ENCODE results near the gene COLEC12.
"Not testable (repeated sequence)": the region's sequence is repeated elsewhere in the genome, so short reads cannot be mapped to it uniquely, and the experiment has no call there.

The COLEC12 gene

DNA sequence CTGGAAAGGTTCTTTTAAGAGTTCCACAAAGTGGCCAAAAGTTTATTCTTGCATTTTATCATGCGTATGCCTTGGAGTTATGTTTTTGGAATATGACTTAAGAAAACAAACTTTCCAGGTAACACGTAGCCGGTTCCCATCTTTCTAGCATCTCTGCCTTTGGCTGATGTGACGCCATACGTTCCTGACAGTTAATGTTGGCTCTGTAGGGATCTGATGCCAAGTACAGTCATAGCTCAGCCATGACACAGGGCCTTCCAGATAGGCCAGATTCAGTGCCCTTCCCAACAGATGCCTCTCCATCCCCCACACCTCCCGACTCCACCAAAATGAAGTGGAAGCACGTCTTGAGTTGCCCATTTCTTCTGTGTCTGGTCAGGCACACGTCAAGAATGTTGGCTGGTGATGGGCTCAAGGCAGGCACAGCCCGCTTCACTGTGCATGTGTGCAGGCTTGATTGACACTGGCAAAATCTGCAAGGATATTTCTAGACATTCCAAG, 181.7 kb downstream of the COLEC12 start:
- no peak for DNase-seq (ENCODE audit: low spot score)

DNA sequence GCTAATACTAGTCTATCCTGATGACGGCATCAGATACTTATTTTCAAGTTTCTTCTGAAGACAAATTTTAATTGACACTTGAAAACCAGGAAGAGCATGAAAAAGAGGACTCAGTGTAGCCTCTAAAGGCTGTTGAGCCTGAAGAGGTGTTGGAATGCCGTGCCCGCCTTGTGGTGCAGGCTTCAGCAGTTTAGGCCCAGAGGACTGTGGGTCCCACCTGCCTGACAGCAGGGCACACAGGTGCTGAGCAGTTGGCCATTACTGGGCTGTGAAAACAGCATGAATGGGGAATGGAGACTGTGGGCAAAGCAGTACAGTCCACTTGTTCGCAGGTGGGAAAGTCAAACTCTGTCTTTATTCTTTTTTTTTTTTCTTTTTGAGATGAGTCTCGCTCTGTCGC, 182.9 kb downstream of the COLEC12 start:
- no peak for DNase-seq (ENCODE audit: low spot score)

DNA sequence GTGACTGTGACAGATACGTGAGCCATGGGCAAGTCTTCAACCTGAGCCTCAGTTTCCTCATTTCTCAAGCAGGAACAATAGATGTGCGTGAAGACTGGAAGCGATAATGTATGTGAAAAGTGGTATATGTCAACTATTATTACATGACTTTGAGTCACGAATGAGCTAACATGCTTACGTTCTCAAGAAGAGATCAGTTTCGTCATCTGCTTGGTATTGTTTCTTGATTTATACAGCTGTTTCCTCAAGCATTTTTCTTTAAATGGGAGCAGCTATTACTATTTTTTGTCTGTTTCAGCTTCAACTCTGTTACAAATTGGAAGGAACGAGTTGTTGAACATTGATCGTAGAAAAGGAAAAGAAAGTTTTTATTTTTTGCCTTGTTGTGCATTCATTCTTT, 184.1 kb downstream of the COLEC12 start:
- DNase-seq (ENCODE audit: low spot score): no peak

DNA sequence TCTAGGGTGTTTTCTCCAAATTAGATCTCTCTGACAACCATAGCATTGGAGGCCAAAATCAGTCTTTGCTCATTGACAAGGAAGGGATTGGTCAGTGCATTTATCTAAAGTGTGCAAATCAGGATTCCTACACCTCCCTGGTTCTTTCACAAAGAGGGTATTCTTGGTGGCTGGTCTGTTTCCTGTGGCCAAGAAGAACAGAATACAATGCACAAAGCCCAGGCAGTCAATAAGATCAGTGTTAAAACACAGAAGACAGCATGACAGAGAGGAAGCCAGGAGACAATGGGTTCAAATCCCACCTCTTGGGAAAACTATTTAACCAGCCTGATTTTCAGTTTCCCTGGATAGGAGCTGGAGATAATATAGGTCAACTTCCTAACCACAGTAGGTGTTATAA, 186.6 kb downstream of the COLEC12 start:
- DNase-seq (ENCODE audit: low spot score): no peak

DNA sequence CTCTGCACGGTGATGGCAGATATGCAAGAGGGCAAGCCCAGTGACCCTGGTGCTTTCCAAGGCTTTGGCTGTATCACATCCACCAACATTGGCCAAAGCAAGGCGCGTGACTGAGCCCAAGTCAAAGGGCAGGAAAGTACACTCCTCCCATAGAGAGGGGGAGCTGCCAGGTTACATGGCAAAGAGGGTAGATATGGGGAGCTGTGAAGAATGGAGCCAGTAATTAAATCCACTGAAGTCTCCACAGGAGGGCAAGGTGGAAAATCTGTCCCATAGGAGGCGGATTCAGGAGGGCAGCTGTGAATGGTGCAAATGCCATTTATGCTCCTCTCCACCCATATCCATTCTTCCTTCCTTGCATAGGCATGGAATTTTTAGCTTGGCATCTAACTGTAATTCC, 188.1 kb downstream of the COLEC12 start:
- DNase-seq (ENCODE audit: low spot score): no peak

DNA sequence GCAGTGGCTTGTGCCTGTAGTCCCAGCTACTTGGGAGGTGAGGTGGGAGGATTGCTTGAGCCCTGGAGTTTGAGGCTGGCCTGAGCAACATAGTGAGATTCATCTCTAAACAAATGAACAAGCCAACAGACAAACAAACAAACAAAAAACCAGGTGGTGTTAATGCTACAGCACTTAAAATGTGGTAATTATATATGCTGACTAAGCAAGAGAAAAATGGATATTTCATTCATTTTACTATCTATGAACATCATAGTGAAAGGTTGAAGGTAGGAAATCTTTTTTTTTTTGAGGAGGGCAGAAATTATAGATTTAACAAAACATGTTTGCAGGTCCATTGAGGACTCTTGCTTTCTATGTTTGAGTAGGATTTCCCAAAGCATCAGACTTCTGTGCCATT, 190.5 kb downstream of the COLEC12 start:
- no peak for DNase-seq (ENCODE audit: low spot score)

DNA sequence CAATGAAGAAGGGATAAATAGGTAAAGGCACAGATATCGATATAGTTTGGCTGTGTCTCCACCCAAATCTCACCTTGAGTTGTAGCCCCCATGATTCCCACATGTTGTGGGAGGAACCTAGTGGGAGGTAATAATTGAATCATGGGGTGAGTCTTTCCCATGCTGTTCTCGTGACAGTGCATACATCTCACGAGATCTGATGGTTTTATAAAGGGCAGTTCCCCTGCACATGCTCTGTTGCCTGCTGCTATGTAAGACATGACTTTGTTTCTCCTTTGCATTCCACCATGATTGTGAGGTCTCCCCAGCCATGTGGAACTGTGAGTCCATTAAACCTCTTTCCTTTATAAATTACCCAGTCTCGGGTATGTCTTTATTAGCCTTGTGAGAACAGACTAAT, 192.4 kb downstream of the COLEC12 start:
- DNase-seq (ENCODE audit: low spot score): not testable (repeated sequence)

DNA sequence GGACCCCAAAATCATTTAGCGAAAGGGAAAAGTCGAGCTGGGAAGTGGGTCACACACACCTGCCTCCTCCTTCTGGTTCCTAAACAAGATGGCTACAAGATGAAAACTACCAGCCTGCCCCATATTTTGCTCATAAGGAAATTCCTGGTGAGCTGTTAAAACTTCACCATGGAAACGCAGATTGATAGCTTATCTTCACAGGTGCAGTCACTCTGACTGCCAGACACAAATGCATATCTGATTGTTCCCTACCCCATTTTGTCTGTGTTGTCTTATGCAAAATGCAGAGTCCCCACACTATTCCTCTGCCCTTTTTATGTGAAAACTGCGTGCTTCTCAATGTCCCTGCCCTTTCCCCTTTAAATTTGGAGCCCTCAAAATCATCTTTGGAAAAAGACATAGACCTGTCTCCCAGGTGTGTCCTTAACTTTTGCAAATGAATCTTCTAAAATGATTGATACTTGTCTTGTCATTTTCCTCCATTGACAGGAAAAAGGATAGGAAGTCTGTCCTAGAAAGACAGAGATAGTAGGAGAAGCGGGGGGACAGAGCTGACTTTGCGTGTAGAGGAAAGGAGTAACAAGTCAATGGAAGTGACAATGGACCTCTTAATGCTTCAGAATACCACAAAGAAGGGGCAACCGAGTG, 193.8 kb downstream of the COLEC12 start:
- DNase-seq (ENCODE audit: low spot score): no peak

DNA sequence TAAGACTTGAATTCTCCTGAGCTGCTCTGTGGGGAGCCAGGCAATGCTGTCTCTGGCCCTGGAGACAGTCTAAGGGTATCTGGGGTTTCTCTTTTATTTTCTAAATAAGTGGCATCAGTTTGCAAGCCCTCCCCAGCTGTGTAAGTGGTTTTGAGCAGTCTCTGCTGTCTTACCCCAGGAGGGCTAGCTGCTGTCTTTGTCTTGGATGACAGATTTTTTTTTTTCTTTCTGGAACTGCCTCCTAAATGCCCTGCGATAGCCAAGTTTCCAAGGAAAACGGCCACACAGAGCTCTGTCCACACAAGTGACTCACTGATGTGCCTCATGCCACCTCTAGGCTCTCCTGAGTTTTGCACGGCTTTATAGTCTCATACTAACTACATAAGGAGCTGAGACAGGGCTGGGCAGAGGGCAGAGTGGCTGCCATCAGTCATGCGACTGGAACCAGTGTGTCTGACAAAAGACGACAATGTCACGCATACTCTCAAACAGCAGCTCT, 195.4 kb downstream of the COLEC12 start:
- DNase-seq (ENCODE audit: low spot score): no peak

DNA sequence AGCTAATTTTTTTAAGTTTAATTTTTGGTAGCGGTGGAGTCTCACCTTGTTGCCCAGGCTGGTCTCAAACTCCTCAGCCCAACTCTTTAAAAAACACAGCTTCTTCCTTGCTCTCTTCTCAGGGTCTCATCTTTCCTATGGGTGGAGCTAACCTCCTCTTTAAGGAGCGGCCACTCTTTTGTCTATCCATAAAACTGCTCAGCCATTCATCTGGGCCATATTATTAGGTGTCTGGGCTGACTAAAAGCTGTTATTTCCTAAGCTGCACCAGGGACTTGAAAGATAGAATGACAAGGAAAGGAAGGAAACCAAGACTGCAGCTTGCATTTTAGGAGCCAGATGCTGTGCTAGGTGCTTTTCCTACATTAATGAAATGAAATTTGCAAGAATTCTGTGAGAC, 196.9 kb downstream of the COLEC12 start:
- DNase-seq (ENCODE audit: low spot score): no peak

DNA sequence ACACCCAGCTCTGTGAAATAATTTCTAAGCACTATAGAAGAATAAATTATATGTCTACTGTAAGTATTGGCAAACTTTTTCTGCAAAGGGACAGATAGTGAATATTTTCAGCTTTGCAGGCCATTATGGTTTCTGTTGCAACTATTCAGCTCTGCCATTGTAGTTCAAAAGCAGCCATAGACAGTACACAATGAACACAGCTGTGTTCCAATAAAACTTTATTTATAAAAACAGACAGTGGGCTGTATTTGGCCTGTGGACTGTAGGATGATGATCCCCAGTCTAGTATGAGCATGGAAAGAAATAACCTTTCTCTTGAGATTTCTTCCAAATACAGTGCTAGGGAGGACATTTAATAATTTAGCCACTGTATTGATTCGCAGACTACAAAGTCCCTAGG, 197.5 kb downstream of the COLEC12 start:
- peak; percentile 22 for DNase-seq (ENCODE audit: low spot score)

DNA sequence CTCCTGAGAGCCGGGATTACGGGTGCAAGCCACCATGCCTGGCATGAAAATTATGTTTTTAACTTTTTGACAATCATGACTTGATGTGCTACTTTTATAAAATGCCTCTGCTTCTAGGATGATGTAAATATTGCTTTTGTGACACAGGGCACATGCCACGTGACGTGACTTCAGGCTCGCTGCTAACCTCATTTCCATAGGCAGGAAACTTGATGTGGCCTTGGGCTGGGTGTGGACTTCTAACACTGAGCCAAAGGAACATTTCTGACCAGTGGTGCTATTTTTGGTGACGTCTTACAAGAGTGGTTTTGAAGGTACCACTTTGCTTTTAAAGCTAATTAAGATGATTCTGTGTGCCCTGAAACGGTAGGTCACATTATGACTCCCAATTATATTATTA, 198.4 kb downstream of the COLEC12 start:
- no peak for DNase-seq (ENCODE audit: low spot score)

DNA sequence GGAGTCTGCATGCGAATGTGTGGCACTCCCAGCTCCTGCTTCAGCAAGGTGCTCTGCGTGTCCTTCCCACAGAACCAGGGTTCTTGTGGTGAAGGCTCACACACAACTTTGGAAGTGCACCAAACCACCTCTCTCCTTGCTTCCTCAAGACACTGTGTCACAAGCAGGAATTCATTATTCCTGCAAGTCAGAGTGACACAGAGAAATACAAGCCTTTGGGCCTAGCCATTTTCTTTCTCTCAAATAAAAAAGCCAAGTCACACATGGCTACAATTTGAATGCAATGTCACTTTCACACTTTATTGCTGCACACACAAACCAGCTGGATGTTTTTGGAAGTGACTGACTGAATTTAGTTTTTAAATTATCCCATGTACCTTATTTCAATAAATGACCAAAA, 202.6 kb downstream of the COLEC12 start:
- DNase-seq (ENCODE audit: low spot score): no peak

DNA sequence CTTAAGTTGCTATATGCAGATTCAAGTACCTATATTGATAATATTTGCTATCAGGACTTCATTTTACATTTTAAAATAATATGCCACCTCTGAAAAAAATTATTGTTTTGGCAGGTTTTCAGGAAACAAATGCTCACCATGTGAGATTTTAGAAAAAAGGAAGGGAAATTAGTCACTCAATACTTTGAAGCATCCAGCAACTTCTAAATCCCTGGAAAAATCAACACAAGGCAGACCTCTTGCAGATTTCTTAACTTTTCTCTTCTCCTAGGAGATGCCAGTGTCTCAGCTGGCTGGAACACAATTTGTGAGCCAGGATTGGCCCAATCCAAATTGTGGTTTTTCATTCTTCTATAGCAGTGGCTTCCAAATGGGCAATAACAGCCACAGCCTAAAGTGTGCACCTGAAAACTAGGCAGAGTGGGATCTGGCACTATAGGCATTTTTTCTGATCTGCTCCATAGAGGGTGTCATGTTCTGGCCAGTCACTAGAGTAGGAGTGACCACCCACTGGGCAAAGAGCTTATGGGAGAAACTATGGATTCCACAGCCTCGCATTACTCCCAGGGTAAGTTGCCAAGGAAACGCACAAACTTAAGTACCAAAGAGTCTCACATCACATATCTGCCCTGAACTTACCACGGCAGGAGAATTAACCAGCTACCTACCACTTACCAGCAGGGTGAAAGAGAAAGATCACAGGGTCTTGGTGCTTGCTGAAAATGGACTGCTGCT, 204.6 kb downstream of the COLEC12 start:
- DNase-seq (ENCODE audit: low spot score): no peak

DNA sequence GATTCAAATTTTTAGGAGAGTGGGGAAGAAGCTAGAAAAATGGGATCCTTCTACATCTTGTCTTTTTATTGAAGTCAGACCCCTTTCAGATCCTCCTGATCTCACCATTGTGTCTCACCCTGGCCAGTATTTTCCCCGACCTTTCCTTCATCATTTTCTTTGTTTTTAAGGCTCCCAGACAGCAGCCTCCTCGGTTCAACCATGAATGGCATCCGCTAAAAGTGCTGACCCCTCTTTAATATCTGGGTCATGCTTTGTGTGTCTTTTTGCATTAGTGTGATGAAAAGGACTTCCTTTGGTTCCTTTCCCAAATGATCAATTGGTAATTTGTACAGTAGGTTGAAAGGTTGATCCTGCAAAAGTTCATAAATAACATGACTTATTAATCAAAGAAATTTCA, 205.9 kb downstream of the COLEC12 start:
- no peak for DNase-seq (ENCODE audit: low spot score)

DNA sequence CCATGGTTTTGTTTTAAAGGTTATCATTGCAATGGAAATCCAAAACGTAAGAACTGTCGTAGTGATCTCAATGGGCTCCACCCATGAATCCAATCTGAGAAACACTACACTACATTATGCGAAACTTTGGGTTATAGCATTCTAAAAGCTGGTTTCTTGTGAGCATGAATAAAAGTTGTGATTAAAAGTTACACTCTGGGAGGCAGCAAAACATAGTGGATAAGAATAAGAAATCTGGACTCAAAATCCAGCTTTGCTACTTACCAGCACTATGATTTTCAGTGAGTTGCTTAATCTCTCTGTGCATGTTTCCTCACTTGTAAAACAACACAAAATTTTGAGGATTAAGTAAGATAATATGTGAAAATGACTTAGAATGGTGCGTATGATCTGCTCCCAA, 207.0 kb downstream of the COLEC12 start:
- no peak for DNase-seq (ENCODE audit: low spot score)

DNA sequence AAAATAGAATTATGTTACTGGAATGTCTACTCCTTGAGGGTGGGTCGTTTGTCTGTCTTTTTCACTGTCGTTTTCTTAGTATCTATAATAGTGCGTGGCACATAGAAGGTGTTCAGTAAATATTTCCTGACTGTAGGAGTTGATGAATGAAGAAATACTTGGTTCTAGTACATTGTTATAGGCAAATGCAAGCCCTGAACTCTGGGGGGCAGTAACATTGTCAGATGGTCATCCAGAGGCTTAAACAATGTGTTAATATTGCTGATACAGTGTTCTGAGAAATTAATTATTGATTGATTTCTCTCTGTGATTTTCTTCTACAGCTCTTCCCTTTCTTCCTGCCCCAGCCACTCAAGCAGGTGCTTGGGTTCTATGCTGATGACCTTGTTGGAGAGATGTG, 208.2 kb downstream of the COLEC12 start:
- DNase-seq (ENCODE audit: low spot score): no peak

DNA sequence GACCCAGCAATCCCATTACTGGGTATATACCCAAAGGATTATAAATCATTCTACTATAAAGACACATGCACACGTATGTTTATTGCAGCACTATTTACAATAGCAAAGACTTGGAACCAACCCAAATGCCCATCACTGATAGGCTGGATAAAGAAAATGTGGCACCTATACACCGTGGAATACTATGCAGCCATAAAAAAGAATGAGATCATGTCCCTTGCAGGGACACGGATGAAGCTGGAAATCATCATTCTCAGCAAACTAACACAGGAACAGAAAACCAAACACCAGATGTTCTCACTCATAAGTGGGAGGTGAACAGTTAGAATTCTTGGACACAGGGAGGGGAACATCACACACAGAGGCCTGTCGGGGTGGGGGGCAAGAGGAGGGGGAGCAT, 210.5 kb downstream of the COLEC12 start:
- not testable (repeated sequence) for DNase-seq (ENCODE audit: low spot score)

DNA sequence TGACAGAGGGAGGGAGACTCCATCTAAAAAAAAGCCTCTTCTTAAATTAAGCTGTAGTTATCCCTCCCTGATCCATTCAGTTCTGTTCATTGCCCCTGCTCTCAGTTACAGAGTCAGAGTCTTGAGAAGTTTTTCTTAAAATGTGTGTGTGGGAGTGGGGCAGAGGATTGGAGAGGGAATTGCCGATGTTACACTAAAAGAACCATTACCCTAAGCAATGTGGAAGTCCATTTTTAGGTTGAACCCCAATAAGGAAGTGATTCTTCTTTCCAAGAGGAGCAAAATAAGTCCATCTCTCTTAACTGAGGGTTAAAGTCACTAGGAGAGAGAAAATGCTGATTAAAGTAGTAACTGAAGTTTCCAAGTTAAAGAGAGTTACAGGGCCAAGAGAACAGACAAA, 211.5 kb downstream of the COLEC12 start:
- DNase-seq (ENCODE audit: low spot score): no peak

DNA sequence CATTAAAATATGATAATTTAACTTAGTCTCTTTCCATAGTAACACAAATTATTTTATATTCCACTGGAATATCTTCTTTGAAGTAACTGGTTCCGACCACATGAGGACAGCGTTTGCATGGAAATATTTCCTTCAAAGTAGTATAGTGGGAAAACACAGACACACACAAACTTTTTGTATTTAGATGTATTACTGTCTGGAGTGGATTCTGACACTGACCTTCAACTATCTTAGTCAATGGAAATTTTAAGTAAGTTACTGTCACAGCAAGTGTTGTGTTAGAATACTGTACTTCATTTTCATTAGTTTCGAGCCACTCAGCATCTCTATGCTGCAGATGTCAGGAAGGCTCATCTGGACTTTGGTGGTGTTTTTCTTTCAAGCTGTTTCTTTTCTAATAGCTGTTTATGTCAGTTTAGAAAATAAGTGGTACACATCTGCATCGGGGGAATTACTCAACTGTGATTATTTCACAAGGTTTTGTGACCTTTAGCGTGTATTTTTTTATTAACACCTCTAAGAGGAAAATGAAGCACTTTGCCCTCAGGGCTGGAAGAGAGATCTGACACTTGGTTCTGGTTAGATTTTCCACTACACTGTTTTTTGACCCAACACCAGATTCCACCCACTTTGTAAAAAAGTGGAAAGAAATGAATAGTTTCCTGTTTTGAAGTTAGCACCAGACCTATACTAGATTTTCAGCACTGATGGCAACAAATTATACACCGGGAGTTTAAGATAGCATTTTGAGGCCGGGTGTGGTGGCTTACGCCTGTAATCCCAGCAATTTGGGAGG, 213.8 kb downstream of the COLEC12 start:
- DNase-seq (ENCODE audit: low spot score): peak; percentile 12

DNA sequence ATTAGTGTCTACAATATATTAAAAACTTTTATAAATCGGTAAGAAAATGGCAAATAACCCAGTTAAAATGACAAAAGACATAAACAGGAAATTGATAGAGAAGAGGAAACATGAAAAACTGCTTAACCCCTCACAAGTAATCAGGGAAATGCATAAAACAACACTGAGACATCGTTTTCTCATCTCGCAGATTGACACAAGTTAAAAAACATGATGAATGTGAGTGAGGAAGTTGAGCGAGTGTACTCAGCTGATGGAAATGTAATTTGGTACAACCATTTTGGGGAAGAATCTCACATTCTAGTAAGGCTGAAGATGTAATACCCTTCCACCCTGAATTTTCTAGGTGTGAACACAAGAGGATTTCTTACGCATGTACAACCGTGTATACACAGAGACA, 214.7 kb downstream of the COLEC12 start:
- no peak for DNase-seq (ENCODE audit: low spot score)

DNA sequence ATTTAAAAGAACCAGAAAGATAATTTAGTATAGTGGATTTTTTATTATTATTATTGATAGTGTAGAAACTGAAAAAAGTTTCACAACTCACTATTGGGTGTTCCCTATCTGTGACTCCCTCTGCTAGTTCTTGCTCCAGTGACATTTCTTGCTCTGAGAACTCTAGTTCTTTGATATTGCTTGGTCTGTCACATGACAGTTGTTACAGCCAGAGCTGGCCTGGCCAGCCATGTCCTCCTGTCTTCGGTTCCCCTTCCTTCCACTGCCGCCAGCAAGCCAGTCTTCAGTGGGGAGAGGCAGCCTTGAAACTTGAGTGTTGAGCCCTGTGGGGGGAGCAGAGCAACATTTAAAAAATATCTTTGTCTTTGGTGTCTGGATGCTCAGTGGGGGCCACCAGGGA, 225.0 kb downstream of the COLEC12 start:
- DNase-seq (ENCODE audit: low spot score): no peak

DNA sequence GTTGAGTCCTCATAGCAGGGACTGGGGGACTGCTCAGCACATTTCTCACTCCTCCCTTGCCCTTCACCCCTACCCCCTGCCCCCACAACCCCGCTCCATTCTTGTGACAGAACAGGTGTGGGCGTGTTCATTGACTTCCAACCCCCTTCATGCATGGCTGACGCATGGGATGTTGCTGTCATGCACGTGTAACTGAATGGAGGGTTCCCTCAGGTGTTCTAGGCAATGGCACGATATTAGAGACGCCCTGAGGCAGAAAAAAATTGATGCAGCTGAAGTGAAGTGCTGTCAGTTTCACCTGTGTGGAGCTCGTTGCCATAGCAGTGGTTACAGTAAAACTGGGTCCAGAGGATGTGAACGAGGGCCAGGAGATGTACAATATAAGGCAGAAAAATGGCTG, 226.2 kb downstream of the COLEC12 start:
- no peak for DNase-seq (ENCODE audit: low spot score)
